ENCODE data around the gene IFIT1B. TPM values are rescaled to one million over a fixed set of nuclear protein-coding genes. Genes with fewer than 3 reads are reported as not detected.

The IFIT1B gene
- total and polyA plus RNA-seq, 2 of the 8 experiments (the other 6 are each of a cell fraction or from before 2014, with no cell fraction given): not detected

- no peak overlapping the region for H3K9ac ChIP-seq (replicated peaks in 1 of 4; ENCODE audit: extremely low read depth in 1 of 4, low read depth in 3 of 4, low read length in 3 of 4)
- no peaks in the 10 kb centered on the region for H3K79me2 ChIP-seq (ENCODE audit: control insufficient read depth in 1 of 2, insufficient read depth in 2 of 2, low read length in 2 of 2)
- no peak overlapping the region for H4K8ac ChIP-seq (ENCODE audit: extremely low read depth, insufficient read depth, low read length)
- ChIA-PET POLR2A (ENCODE audit: partially characterized antibody) (no interaction called here), CTCF (ENCODE audit: partially characterized antibody) (interaction anchor here (0.6 to 2.7 kb wide), 23 partner anchors 9 to 344 kb away, joined by 3 to 13 read pairs (median 4); no protein-coding TSS in a partner anchor)
- no peak overlapping the region for H4K5ac ChIP-seq (ENCODE audit: insufficient read length, low read depth, low read length)
- H3K4me3 ChIP-seq (ENCODE audit: extremely low read depth in 1 of 4, insufficient read depth in 2 of 4, low read depth in 3 of 4, low read length in 4 of 4): no peak overlapping the region
- no peak overlapping the region for H3K23ac ChIP-seq (ENCODE audit: insufficient read length)
- no peak overlapping the region for H3K4me2 ChIP-seq (ENCODE audit: insufficient read depth in 1 of 2, low read depth in 2 of 2, low read length in 2 of 2)
- H2BK120ac ChIP-seq (replicated peaks; ENCODE audit: low read depth, low read length): no peak overlapping the region
- H3K9me3 ChIP-seq (ENCODE audit: insufficient read depth in 2 of 2, low read depth in 1 of 2, low read length in 1 of 2): no peaks in the 10 kb centered on the region
- H3K27me3 ChIP-seq (replicated peaks in 1 of 4; ENCODE audit: control insufficient read depth in 3 of 4, extremely low read depth in 1 of 4, insufficient read depth in 3 of 4, low read length in 3 of 4): no peaks in the 10 kb centered on the region
- 67% methylated on average over 5 of the region's 5 CpGs; no CpG with 5 or more reads in 1 of the 2 experiments for WGBS, 2 experiments (ENCODE audit: extremely low coverage in 1 of 2, insufficient coverage in 1 of 2, insufficient read length in 1 of 2, insufficient replicate concordance in 2 of 2, low coverage in 1 of 2, low lambda C conversion rate in 2 of 2, missing lambda C conversion rate in 1 of 2)
- H2BK5ac ChIP-seq (ENCODE audit: low read depth, low read length): no peak overlapping the region
- no peak overlapping the region for H2BK15ac ChIP-seq (ENCODE audit: low read length)
- no peak overlapping the region for H3K27ac ChIP-seq (ENCODE audit: low read depth, low read length)
- no peak overlapping the region for H3K4ac ChIP-seq (replicated peaks; ENCODE audit: insufficient read length, low read depth, low read length)
- no peaks in the 10 kb centered on the region for H3K23me2 ChIP-seq (ENCODE audit: low read depth, low read length)
- H3K14ac ChIP-seq (ENCODE audit: insufficient read length): no peak overlapping the region
- TF ChIP-seq NRF1 (IDR thresholded peaks at IDR 0.05; ENCODE audit: low read depth, low read length): no peak
- TF ChIP-seq JUN (IDR thresholded peaks at IDR 0.05; ENCODE audit: low read depth, low read length): no peak
- no peak for TF ChIP-seq SIRT6 (IDR thresholded peaks at IDR 0.05; ENCODE audit: low read length)
- TF ChIP-seq, protein P1, sequence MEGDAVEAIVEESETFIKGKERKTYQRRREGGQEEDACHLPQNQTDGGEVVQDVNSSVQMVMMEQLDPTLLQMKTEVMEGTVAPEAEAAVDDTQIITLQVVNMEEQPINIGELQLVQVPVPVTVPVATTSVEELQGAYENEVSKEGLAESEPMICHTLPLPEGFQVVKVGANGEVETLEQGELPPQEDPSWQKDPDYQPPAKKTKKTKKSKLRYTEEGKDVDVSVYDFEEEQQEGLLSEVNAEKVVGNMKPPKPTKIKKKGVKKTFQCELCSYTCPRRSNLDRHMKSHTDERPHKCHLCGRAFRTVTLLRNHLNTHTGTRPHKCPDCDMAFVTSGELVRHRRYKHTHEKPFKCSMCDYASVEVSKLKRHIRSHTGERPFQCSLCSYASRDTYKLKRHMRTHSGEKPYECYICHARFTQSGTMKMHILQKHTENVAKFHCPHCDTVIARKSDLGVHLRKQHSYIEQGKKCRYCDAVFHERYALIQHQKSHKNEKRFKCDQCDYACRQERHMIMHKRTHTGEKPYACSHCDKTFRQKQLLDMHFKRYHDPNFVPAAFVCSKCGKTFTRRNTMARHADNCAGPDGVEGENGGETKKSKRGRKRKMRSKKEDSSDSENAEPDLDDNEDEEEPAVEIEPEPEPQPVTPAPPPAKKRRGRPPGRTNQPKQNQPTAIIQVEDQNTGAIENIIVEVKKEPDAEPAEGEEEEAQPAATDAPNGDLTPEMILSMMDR (IDR thresholded peaks at IDR 0.05; ENCODE audit: control extremely low read depth in 1 of 3, insufficient read depth in 1 of 3, low read depth in 1 of 3, low read length in 3 of 3): peak in 2 of 3 experiments; percentile 68 to 78; a peak in 2 of 4 replicates
- no peak for TF ChIP-seq BCL11A (IDR thresholded peaks at IDR 0.05; ENCODE audit: low read depth in 2 of 2, low read length in 2 of 2)
- TF ChIP-seq CTBP2 (IDR thresholded peaks at IDR 0.05; ENCODE audit: borderline replicate concordance, insufficient read depth, insufficient read length, low read length): no peak
- TF ChIP-seq RAD21 (IDR thresholded peaks at IDR 0.05 in 1 of 2, conservative IDR thresholded peaks at IDR 0.05 in 1 of 2; ENCODE audit: low read depth in 2 of 2, low read length in 2 of 2): peak; percentile 91 to 92
- no peak for TF ChIP-seq KDM1A (IDR thresholded peaks at IDR 0.05; ENCODE audit: borderline replicate concordance, low read length)
- DNase-seq (ENCODE audit: low read depth in 1 of 2, low spot score in 2 of 2): no peak
- peak; percentile 96 for FAIRE-seq
- no peaks in the 10 kb centered on the region for H3K36me3 ChIP-seq (ENCODE audit: control insufficient read depth in 2 of 4, insufficient read depth in 4 of 4, low read length in 3 of 4)
- H3K18ac ChIP-seq (ENCODE audit: extremely low read depth, low read length): no peak overlapping the region
- H4K20me1 ChIP-seq (replicated peaks in 1 of 2; ENCODE audit: control insufficient read depth in 1 of 2, insufficient read depth in 2 of 2, low read length in 2 of 2): no peaks in the 10 kb centered on the region
- no peak overlapping the region for H3K56ac ChIP-seq (replicated peaks; ENCODE audit: insufficient read length, low read depth, low read length)
- no peak overlapping the region for H2AFZ ChIP-seq (ENCODE audit: low read length)
- H2AK5ac ChIP-seq (ENCODE audit: low read depth, low read length): no peak overlapping the region
- no peak overlapping the region for H2BK12ac ChIP-seq (ENCODE audit: low read depth, low read length)
- no peaks in the 10 kb centered on the region for H3K79me1 ChIP-seq (ENCODE audit: low read depth, low read length)
- H4K91ac ChIP-seq (replicated peaks; ENCODE audit: insufficient read length, low read length): no peak overlapping the region
- peaks cover 0 to 13% (median 5%) of the 10 kb centered on the region in 4 experiments; a peak in 2 of 7 replicates for H3K4me1 ChIP-seq (replicated peaks in 1 of 4; ENCODE audit: control insufficient read depth in 3 of 4, insufficient read depth in 4 of 4, low read length in 3 of 4)
- no peak overlapping the region for H2BK20ac ChIP-seq (ENCODE audit: low read length)
Measured at GRCh38 chr10:89426230-89426868, 48.5 kb downstream of the IFIT1B start.

Data from H1 (cell line).